ENCODE data around the gene RASSF6. TPM values are rescaled to one million over a fixed set of nuclear protein-coding genes. Genes with fewer than 3 reads are reported as not detected.
"Not testable (repeated sequence)": the region's sequence is repeated elsewhere in the genome, so short reads cannot be mapped to it uniquely, and the experiment has no call there.

Gene RASSF6
- total and polyA plus RNA-seq, 2 donors (not counting 1 experiment from before 2014, with no cell fraction given) = under 0.01 to 0.01 TPM

DNA sequence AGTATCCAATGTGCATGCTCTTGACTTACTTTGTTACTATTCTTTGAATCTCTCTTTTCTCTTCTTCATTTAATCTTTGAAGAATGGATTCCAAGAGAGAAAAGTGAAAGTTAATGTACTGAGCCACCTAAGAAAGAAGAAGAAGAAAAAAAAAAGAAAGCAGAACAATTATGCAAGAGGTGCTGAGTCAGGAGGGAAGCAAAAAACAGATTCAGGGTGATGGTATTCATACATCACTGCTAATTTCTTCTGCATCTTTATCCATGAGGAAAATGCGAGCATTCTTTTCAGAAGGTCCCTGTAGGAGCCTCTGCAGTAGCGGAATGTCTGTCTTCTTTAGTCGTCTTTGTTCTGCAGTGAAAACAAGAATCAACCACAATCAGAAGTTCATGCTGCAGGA lies 43.9 kb downstream of the RASSF6 start:
- Histone ChIP-seq H3K9me3 (ENCODE audit: control insufficient read depth, insufficient read depth, low read depth, low read length) (no peaks in the 10 kb centered on the region), H3K36me3 (ENCODE audit: control insufficient read depth, insufficient read depth, low read length) (no peaks in the 10 kb centered on the region), H3K4me2 (ENCODE audit: extremely low read depth, insufficient read depth, low read length) (no peak overlapping the region), H3K27me3 (ENCODE audit: control insufficient read depth, insufficient read depth, low read length) (no peaks in the 10 kb centered on the region), H3K4me3 (replicated peaks in 1 of 4; ENCODE audit: control extremely low read depth in 1 of 4, insufficient read depth in 1 of 4, low read depth in 3 of 4, low read length in 4 of 4) (no peak overlapping the region), H4K20me1 (ENCODE audit: control insufficient read depth, extremely low read depth, insufficient read depth, low read length) (no peaks in the 10 kb centered on the region), H3K9ac (ENCODE audit: insufficient read depth, low read length) (no peak overlapping the region), H3K79me2 (ENCODE audit: control insufficient read depth, insufficient read depth, low read length) (no peaks in the 10 kb centered on the region), H3K4me1 (ENCODE audit: control insufficient read depth, extremely low read depth, insufficient read depth, low read length) (peaks cover 2% of the 10 kb centered on the region), H2AFZ (ENCODE audit: low read length) (no peak overlapping the region), H3K27ac (ENCODE audit: insufficient read depth, low read length) (no peak overlapping the region)
- TF ChIP-seq EZH2 (IDR thresholded peaks at IDR 0.05; ENCODE audit: low read length, missing control alignments) = no peak
- TF ChIP-seq, protein P1, sequence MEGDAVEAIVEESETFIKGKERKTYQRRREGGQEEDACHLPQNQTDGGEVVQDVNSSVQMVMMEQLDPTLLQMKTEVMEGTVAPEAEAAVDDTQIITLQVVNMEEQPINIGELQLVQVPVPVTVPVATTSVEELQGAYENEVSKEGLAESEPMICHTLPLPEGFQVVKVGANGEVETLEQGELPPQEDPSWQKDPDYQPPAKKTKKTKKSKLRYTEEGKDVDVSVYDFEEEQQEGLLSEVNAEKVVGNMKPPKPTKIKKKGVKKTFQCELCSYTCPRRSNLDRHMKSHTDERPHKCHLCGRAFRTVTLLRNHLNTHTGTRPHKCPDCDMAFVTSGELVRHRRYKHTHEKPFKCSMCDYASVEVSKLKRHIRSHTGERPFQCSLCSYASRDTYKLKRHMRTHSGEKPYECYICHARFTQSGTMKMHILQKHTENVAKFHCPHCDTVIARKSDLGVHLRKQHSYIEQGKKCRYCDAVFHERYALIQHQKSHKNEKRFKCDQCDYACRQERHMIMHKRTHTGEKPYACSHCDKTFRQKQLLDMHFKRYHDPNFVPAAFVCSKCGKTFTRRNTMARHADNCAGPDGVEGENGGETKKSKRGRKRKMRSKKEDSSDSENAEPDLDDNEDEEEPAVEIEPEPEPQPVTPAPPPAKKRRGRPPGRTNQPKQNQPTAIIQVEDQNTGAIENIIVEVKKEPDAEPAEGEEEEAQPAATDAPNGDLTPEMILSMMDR (conservative IDR thresholded peaks at IDR 0.05 in 1 of 2, IDR thresholded peaks at IDR 0.05 in 1 of 2; ENCODE audit: low read depth in 1 of 2, low read length in 2 of 2) = no peak
- peak; percentile 25 to 62 for DNase-seq (ENCODE audit: low read depth in 2 of 2)

DNA sequence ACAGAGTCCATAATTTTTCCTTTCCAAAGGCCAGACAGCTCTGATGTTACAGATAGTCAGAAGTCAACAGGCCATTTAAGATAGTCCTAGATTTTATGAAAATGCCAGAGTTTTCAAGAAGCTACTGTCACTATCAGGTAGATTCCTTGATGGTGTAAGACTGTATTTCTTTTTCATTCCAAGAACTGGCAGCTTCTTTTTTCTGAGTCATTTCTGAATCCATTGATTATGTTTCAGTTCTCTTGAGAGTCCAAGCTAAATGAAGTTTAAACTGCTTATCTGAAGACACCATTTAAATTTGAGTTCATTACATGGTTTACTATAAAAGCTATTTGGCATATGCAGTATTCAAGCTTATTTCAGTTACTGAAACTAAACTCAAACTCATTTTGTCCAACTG lies 44.6 kb downstream of the RASSF6 start:
- no peak overlapping the region for H3K4me3 ChIP-seq (replicated peaks in 1 of 4; ENCODE audit: control extremely low read depth in 1 of 4, insufficient read depth in 1 of 4, low read depth in 3 of 4, low read length in 4 of 4)
- no peak for DNase-seq (ENCODE audit: low read depth in 2 of 2)
- no peak for TF ChIP-seq EZH2 (IDR thresholded peaks at IDR 0.05; ENCODE audit: low read length, missing control alignments)
- TF ChIP-seq, protein P1 (conservative IDR thresholded peaks at IDR 0.05 in 1 of 2, IDR thresholded peaks at IDR 0.05 in 1 of 2; ENCODE audit: low read depth in 1 of 2, low read length in 2 of 2) = no peak
- no peaks in the 10 kb centered on the region for H3K9me3 ChIP-seq (ENCODE audit: control insufficient read depth, insufficient read depth, low read depth, low read length)
- H3K27me3 ChIP-seq (ENCODE audit: control insufficient read depth, insufficient read depth, low read length) = no peaks in the 10 kb centered on the region
- H3K79me2 ChIP-seq (ENCODE audit: control insufficient read depth, insufficient read depth, low read length) = no peaks in the 10 kb centered on the region
- no peak overlapping the region for H3K27ac ChIP-seq (ENCODE audit: insufficient read depth, low read length)
- no peak overlapping the region for H2AFZ ChIP-seq (ENCODE audit: low read length)
- peaks cover 2% of the 10 kb centered on the region for H3K4me1 ChIP-seq (ENCODE audit: control insufficient read depth, extremely low read depth, insufficient read depth, low read length)
- no peak overlapping the region for H3K4me2 ChIP-seq (ENCODE audit: extremely low read depth, insufficient read depth, low read length)
- no peak overlapping the region for H3K9ac ChIP-seq (ENCODE audit: insufficient read depth, low read length)
- no peaks in the 10 kb centered on the region for H3K36me3 ChIP-seq (ENCODE audit: control insufficient read depth, insufficient read depth, low read length)
- no peaks in the 10 kb centered on the region for H4K20me1 ChIP-seq (ENCODE audit: control insufficient read depth, extremely low read depth, insufficient read depth, low read length)

DNA sequence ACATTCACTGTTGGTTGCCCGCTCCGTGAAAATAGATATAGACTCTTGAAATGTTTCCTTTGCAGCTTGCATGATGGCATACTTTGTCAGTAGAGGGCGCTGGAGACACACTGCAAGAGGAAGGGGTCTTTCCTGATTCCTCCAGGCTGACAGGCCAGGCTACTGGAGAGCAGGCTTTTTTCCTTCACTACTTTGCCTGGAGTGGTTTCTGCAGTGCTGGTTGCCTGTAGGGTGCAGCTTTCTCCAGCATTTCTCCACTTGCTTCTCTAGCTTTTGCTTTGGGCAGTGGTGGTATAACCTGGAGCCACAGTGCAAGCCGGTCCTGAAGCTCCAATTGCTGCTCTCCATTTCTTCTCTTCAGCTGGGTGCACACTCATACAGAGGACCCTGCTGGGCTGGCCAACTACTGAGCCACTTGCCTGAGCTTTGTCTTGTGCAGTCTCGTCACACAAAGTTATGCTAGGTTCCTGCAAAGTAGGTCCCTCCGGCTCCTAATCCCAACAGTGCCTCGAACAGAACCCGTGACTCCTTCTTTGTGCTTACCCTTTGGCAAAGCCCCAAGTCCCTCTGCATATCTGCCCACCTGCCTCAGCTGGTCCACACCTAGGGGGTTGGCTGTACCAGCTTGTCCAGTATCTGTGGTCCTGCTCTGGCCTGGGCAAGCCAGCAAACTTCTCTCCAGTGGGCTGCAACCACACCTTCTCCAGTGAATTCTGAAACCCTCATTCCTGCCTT lies 46.3 kb downstream of the RASSF6 start:
- H3K4me3 ChIP-seq (replicated peaks in 1 of 4; ENCODE audit: control extremely low read depth in 1 of 4, insufficient read depth in 1 of 4, low read depth in 3 of 4, low read length in 4 of 4) = no peak overlapping the region
- H3K4me2 ChIP-seq (ENCODE audit: extremely low read depth, insufficient read depth, low read length) = no peak overlapping the region
- H3K4me1 ChIP-seq (ENCODE audit: control insufficient read depth, extremely low read depth, insufficient read depth, low read length) = peaks cover 2% of the 10 kb centered on the region
- no peak overlapping the region for H3K27ac ChIP-seq (ENCODE audit: insufficient read depth, low read length)
- H3K9ac ChIP-seq (ENCODE audit: insufficient read depth, low read length) = no peak overlapping the region
- H3K79me2 ChIP-seq (ENCODE audit: control insufficient read depth, insufficient read depth, low read length) = no peaks in the 10 kb centered on the region
- H4K20me1 ChIP-seq (ENCODE audit: control insufficient read depth, extremely low read depth, insufficient read depth, low read length) = no peaks in the 10 kb centered on the region
- H3K36me3 ChIP-seq (ENCODE audit: control insufficient read depth, insufficient read depth, low read length) = no peaks in the 10 kb centered on the region
- no peak for TF ChIP-seq EZH2 (IDR thresholded peaks at IDR 0.05; ENCODE audit: low read length, missing control alignments)
- TF ChIP-seq, protein P1 (conservative IDR thresholded peaks at IDR 0.05 in 1 of 2, IDR thresholded peaks at IDR 0.05 in 1 of 2; ENCODE audit: low read depth in 1 of 2, low read length in 2 of 2) = peak; percentile 97 to 99
- peak; percentile 67 to 93 for DNase-seq (ENCODE audit: low read depth in 2 of 2)
- H3K9me3 ChIP-seq (ENCODE audit: control insufficient read depth, insufficient read depth, low read depth, low read length) = no peaks in the 10 kb centered on the region
- no peak overlapping the region for H2AFZ ChIP-seq (ENCODE audit: low read length)
- H3K27me3 ChIP-seq (ENCODE audit: control insufficient read depth, insufficient read depth, low read length) = no peaks in the 10 kb centered on the region

DNA sequence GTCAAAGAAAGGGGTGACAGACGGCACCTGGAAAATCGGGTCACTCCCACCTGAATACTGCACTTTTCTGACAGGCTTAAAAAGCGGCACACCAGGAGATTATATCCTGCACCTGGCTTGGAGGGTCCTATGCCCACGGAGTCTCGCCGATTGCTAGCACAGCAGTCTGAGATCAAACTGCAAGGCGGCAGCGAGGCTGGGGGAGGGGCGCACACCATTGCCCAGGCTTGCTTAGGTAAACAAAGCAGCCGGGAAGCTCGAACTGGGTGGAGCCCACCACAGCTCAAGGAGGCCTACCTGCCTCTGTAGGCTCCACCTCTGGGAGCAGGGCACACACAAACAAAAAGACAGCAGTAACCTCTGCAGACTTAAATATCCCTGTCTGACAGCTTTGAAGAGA lies 69.4 kb downstream of the RASSF6 start:
- H3K4me1 ChIP-seq (ENCODE audit: control insufficient read depth, extremely low read depth, insufficient read depth, low read length); H3K27ac ChIP-seq (ENCODE audit: insufficient read depth, low read length); H3K9me3 ChIP-seq (ENCODE audit: control insufficient read depth, insufficient read depth, low read depth, low read length); H4K20me1 ChIP-seq (ENCODE audit: control insufficient read depth, extremely low read depth, insufficient read depth, low read length); H3K4me2 ChIP-seq (ENCODE audit: extremely low read depth, insufficient read depth, low read length); H3K79me2 ChIP-seq (ENCODE audit: control insufficient read depth, insufficient read depth, low read length); H3K27me3 ChIP-seq (ENCODE audit: control insufficient read depth, insufficient read depth, low read length); DNase-seq (ENCODE audit: low read depth in 2 of 2); H3K4me3 ChIP-seq (replicated peaks in 1 of 4; ENCODE audit: control extremely low read depth in 1 of 4, insufficient read depth in 1 of 4, low read depth in 3 of 4, low read length in 4 of 4); H3K36me3 ChIP-seq (ENCODE audit: control insufficient read depth, insufficient read depth, low read length); H3K9ac ChIP-seq (ENCODE audit: insufficient read depth, low read length); H2AFZ ChIP-seq (ENCODE audit: low read length): not testable (repeated sequence)
